ENCODE measurements around the gene SNORC. TPM values are rescaled to one million over a fixed set of nuclear protein-coding genes. Genes with fewer than 3 reads are reported as not detected.

Gene SNORC
- total and polyA plus RNA-seq, 2 of the 13 experiments (the other 11 are each of a cell fraction or from before 2014, with no cell fraction given) = 59.1 to 86.1 TPM

- TF ChIP-seq SP4 (CRISPR knock-in tag; IDR thresholded peaks at IDR 0.05) = no peak
- no peak for TF ChIP-seq SMARCE1 (IDR thresholded peaks at IDR 0.05; ENCODE audit: borderline replicate concordance)
- no peak for TF ChIP-seq LBX2 (CRISPR knock-in tag; IDR thresholded peaks at IDR 0.05; ENCODE audit: borderline replicate concordance)
- no peak for TF ChIP-seq JARID2 (CRISPR knock-in tag; IDR thresholded peaks at IDR 0.05; ENCODE audit: insufficient replicate concordance)
- peak; percentile 16 for TF ChIP-seq YY1 (IDR thresholded peaks at IDR 0.05; ENCODE audit: insufficient read depth, insufficient replicate concordance, low read depth, low read length)
- no peak for TF ChIP-seq ZNF33A (CRISPR knock-in tag; IDR thresholded peaks at IDR 0.05; ENCODE audit: borderline replicate concordance)
- no peak for TF ChIP-seq ZNF841 (CRISPR knock-in tag; IDR thresholded peaks at IDR 0.05; ENCODE audit: borderline replicate concordance)
- TF ChIP-seq HMGXB3 (CRISPR knock-in tag; IDR thresholded peaks at IDR 0.05; ENCODE audit: borderline replicate concordance) = peak; percentile 76; the same call in 1 of the 2 replicates
- TF ChIP-seq TCF12 (IDR thresholded peaks at IDR 0.05) = no peak
- TF ChIP-seq TCF12 (CRISPR knock-in tag; IDR thresholded peaks at IDR 0.05) = no peak
- peak; percentile 83 for TF ChIP-seq ATF7 (IDR thresholded peaks at IDR 0.05)
- peak; percentile 84; the same call in 1 of the 2 replicates for TF ChIP-seq ATF7 (CRISPR knock-in tag; IDR thresholded peaks at IDR 0.05)
- peak; percentile 74 for TF ChIP-seq CCAR2 (optimal IDR thresholded peaks at IDR 0.05; ENCODE audit: low read depth, low read length)
- TF ChIP-seq ZSCAN20 (CRISPR knock-in tag; IDR thresholded peaks at IDR 0.05; ENCODE audit: borderline replicate concordance) = no peak
- no peak for TF ChIP-seq ZNF274 (CRISPR knock-in tag; IDR thresholded peaks at IDR 0.05)
- TF ChIP-seq MIXL1 (CRISPR knock-in tag; IDR thresholded peaks at IDR 0.05) = peak; percentile 82; the same call in 1 of the 2 replicates
- TF ChIP-seq NR2C2 (CRISPR knock-in tag; IDR thresholded peaks at IDR 0.05; ENCODE audit: borderline replicate concordance) = peak; percentile 54
- TF ChIP-seq ZNF354B (CRISPR knock-in tag; IDR thresholded peaks at IDR 0.05) = no peak
- TF ChIP-seq SETDB1 (CRISPR knock-in tag; IDR thresholded peaks at IDR 0.05; ENCODE audit: borderline replicate concordance) = no peak
- TF ChIP-seq ZNF451 (CRISPR knock-in tag; IDR thresholded peaks at IDR 0.05) = no peak
- no peak for TF ChIP-seq ZNF17 (CRISPR knock-in tag; IDR thresholded peaks at IDR 0.05)
- TF ChIP-seq KMT2B (CRISPR knock-in tag; IDR thresholded peaks at IDR 0.05) = peak; percentile 72
- no peak for TF ChIP-seq SMAD1 (CRISPR knock-in tag; IDR thresholded peaks at IDR 0.05; ENCODE audit: borderline replicate concordance, low read depth)
- TF ChIP-seq IKZF5 (CRISPR knock-in tag; IDR thresholded peaks at IDR 0.05) = peak; percentile 94
- no peak; the same call in 1 of the 2 replicates for TF ChIP-seq KDM5A (IDR thresholded peaks at IDR 0.05; ENCODE audit: borderline replicate concordance, low read length)
- TF ChIP-seq E2F1 (CRISPR knock-in tag; IDR thresholded peaks at IDR 0.05) = no peak
These were observed 12.9 kb upstream of the SNORC start (continued) for GRCh38 chr2:232857158-232857563.
